Inferior parietal cortex (tissue), 1 donor: ENCODE data around the gene PPP1R13L.
"Not testable (repeated sequence)": the region's sequence is repeated elsewhere in the genome, so short reads cannot be mapped to it uniquely, and the experiment has no call there.

Experiments used
- DNase-seq: peaks from one replicate; pipeline ENCODE4 v3.0.0-alpha.2; 2016; ENCODE audit errors: extremely low spot score

Gene PPP1R13L

GRCh38 chr19:45345506-45345860 is 59.4 kb downstream of the PPP1R13L start:
- DNase-seq, result no peak

DNA sequence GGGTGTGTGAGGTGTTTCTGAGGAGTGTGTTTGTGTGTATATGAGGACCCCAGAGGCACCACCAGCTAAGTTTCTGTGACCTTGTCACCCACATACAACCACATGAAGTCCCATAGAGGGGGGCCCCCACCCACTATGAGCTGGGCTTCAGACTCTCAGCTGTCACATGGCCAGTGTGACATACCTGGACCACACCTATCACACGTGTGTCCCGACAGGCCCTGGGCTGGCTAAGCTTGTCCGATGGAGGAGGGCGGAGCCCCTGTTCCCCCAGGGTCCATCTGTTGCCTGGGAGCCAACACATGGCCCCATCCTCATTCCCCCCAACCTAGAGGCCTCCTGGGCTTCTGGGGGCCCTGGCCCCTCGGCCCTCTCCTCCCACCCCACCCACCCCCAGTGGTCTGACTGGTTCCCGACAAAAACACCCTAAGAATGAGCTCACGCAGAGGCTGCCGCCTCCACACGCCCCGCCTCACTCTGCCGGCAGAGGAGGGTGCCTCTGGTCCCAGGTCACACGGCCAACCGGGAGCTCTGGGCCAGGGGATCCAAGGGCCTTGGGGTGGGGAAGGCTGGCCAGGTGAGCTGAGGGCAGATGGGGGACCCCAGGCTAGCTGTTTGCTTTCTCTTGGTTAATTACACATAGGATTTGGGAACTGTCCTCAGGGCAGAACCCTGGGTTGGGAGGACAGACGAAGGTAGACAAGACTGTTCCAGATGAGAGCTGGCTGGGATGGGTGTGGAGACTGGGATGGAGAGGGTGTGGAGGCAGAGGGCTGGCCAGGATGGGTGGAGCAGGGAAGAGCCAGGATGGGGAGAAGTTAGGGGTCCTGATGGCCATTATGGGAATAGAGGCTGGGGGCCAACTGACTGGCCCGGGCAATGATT is 60.0 kb downstream of the PPP1R13L start:
- DNase-seq, result no peak

DNA sequence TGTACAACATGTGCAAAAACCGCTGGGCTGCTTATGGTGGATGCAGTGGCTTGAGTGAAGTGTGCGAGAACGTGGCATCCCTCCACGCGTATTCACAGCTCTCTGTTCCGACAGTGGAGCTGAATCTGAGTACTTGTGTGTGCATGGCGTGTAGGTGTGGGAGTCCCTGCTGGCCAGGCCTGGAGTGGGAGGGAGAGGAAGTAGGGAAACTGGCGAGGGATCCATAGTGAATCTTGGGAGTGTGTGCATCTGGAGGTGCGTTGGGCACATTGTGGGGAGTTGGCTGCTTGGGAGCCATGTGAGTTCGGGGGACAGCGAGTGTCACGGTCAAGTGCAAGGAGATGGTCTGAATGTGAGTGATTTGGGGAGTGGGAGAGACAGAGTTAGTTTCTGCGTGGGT is 62.0 kb downstream of the PPP1R13L start:
- DNase-seq, result no peak

DNA sequence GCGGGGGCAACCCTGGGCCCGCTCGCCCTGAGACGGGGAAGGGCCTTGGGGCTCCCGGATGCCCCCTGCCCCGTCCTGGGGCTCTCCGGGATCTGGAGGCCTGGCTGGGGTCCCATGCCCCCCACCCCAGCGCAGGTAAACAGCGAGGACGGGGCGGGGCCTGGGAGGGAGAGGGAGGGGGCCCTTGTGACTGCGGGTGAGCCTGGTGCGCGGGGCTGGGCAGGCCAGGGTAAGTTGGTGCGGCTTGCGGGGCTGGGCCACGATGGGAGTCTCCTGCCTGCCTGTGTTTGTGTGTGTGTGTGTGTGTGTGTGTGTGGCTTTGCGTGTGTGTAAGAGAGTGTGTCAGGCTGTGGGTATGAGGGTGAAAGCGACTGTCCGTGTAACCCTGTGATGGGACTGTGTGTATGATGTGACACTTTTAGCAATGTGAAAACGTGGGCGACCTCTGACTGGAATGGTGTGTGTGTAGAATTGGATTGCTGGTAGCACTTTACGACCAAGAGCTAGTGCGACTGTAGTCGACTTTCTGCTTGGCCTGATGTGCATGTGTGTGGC is 63.9 kb downstream of the PPP1R13L start:
- no peak for DNase-seq

- DNase-seq, result no peak
Observed at GRCh38 chr19:45340232-45340898, 64.5 kb downstream of the PPP1R13L start, which contains the start of gene KLC3. Gene KLC3, plus strand, starts transcription at chr19:45340750. Its CDS starts 4,792 bp downstream, at chr19:45345542.

DNA sequence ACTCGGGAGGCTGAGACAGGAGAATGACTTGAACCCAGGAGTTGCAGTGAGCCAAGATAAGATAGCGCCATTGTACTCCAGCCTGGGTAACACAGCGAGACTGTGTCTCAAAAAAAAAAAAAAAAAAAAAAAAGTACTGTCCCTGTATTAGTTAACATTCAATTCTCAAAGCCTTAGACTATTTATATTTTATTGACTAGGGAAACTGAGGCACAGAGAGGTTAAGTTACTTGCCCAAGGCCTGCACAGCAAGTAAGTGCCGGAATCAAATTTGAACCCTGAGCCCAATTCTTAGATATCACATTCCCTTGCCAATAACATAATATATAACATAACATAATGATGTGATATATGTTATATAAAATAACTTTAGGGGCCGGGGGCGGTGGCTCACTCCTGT is 65.2 kb downstream of the PPP1R13L start:
- DNase-seq, result no peak

GRCh38 chr19:45336696-45337251 is 68.1 kb downstream of the PPP1R13L start:
- no peak for DNase-seq

DNA sequence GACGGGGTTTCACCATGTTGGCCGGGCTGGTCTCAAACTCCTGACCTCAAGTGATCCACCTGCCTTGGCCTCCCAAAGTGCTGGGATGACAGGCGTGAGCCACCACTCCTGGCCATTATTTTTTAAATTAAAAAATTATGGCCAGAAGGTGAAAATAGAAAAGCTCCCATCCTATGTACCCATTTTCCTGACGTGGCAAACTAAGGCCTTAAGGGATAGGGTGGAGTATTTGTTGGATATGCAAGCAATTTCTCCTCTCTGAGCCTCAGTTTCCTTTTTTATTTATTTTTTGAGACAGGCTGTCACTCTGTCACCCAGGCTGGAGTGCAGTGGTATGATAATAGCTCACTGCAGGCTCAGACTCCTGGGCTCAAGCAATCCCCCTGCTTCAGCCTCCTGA is 70.0 kb downstream of the PPP1R13L start:
- not testable (repeated sequence) for DNase-seq

GRCh38 chr19:45333609-45334303 is 71.1 kb downstream of the PPP1R13L start:
- DNase-seq, result no peak

- DNase-seq, result no peak
Observed at GRCh38 chr19:45331411-45331810, 73.5 kb downstream of the PPP1R13L start.
